Activated naive CD8-positive, alpha-beta T cell treated with anti-CD3 and anti-CD28 coated beads, Interleukin-2, amount 50 U/mL, for 24 hours (primary cell): ENCODE measurements around the gene MALRD1.

Experiments
- ATAC-seq: fragments of 150-1000 bp; cut with Tn5 transposase; one replicate; pipeline ENCODE4 v1.10.0; 2021
- DNase-seq: peaks from one replicate; pipeline ENCODE4 v3.0.0; 2021
- H3K27ac Mint-ChIP-seq: one replicate; pipeline ENCODE4 v1.8.0; 2021; ENCODE audit warnings: mild to moderate bottlenecking, mixed read lengths
- H3K27me3 Mint-ChIP-seq: one replicate; pipeline ENCODE4 v1.8.0; 2021; ENCODE audit warnings: mixed read lengths
- H3K36me3 Mint-ChIP-seq: one replicate; pipeline ENCODE4 v1.8.0; 2021; ENCODE audit warnings: low read depth, mixed read lengths
- H3K4me1 Mint-ChIP-seq: one replicate; pipeline ENCODE4 v1.8.0; 2021; ENCODE audit warnings: mixed read lengths
- H3K4me3 Mint-ChIP-seq: one replicate; pipeline ENCODE4 v1.8.0; 2021; ENCODE audit warnings: mild to moderate bottlenecking, moderate library complexity, mixed read lengths
- H3K9me3 Mint-ChIP-seq: one replicate; pipeline ENCODE4 v1.8.0; 2021; ENCODE audit warnings: mixed read lengths

Gene MALRD1

GRCh38 chr10:19221216-19221615 lies 172.6 kb downstream of the MALRD1 start:
- Mint-ChIP-seq H3K36me3 (no peaks in the 10 kb centered on the region), H3K4me1 (no peaks in the 10 kb centered on the region), H3K9me3 (peaks cover 20% of the 10 kb centered on the region), H3K27me3 (no peaks in the 10 kb centered on the region), H3K4me3 (no peak overlapping the region), H3K27ac (no peak overlapping the region)
- ATAC-seq (no peak), DNase-seq (no peak)

GRCh38 chr10:19226025-19226424 lies 177.4 kb downstream of the MALRD1 start:
- peaks cover 22% of the 10 kb centered on the region for H3K9me3 Mint-ChIP-seq
- H3K4me3 Mint-ChIP-seq: no peak overlapping the region
- no peaks in the 10 kb centered on the region for H3K27me3 Mint-ChIP-seq
- no peak for DNase-seq
- H3K36me3 Mint-ChIP-seq: no peaks in the 10 kb centered on the region
- no peak for ATAC-seq
- H3K4me1 Mint-ChIP-seq: no peaks in the 10 kb centered on the region
- no peak overlapping the region for H3K27ac Mint-ChIP-seq

- ATAC-seq (no peak), DNase-seq (no peak)
- no peaks in the 10 kb centered on the region for H3K36me3 Mint-ChIP-seq
- H3K27me3 Mint-ChIP-seq: no peaks in the 10 kb centered on the region
- H3K4me3 Mint-ChIP-seq: no peak overlapping the region
- no peak overlapping the region for H3K27ac Mint-ChIP-seq
- no peaks in the 10 kb centered on the region for H3K4me1 Mint-ChIP-seq
- H3K9me3 Mint-ChIP-seq: peaks cover 19% of the 10 kb centered on the region
Measured at GRCh38 chr10:19231034-19231433, 182.4 kb downstream of the MALRD1 start.

GRCh38 chr10:19245889-19246752 lies 197.5 kb downstream of the MALRD1 start:
- Mint-ChIP-seq H3K27ac (no peak overlapping the region), H3K36me3 (no peaks in the 10 kb centered on the region), H3K9me3 (peaks cover 11% of the 10 kb centered on the region), H3K4me3 (no peak overlapping the region), H3K27me3 (no peaks in the 10 kb centered on the region), H3K4me1 (no peaks in the 10 kb centered on the region)
- DNase-seq (no peak), ATAC-seq (no peak)

- Mint-ChIP-seq H3K4me3 (no peak overlapping the region), H3K27me3 (no peaks in the 10 kb centered on the region), H3K4me1 (no peaks in the 10 kb centered on the region), H3K9me3 (peaks cover 8% of the 10 kb centered on the region), H3K36me3 (no peaks in the 10 kb centered on the region), H3K27ac (no peak overlapping the region)
- no peak for ATAC-seq
- no peak for DNase-seq
Measured at GRCh38 chr10:19247843-19248242, 199.2 kb downstream of the MALRD1 start.

GRCh38 chr10:19250546-19250945 lies 201.9 kb downstream of the MALRD1 start:
- no peak overlapping the region for H3K4me3 Mint-ChIP-seq
- ATAC-seq (no peak), DNase-seq (no peak)
- H3K27ac Mint-ChIP-seq: no peak overlapping the region
- H3K36me3 Mint-ChIP-seq: no peaks in the 10 kb centered on the region
- no peaks in the 10 kb centered on the region for H3K27me3 Mint-ChIP-seq
- H3K9me3 Mint-ChIP-seq: peaks cover 15% of the 10 kb centered on the region
- H3K4me1 Mint-ChIP-seq: no peaks in the 10 kb centered on the region

- H3K4me3 Mint-ChIP-seq: no peak overlapping the region
- no peaks in the 10 kb centered on the region for H3K4me1 Mint-ChIP-seq
- H3K27me3 Mint-ChIP-seq: no peaks in the 10 kb centered on the region
- peaks cover 15% of the 10 kb centered on the region for H3K9me3 Mint-ChIP-seq
- ATAC-seq (no peak), DNase-seq (no peak)
- H3K36me3 Mint-ChIP-seq: no peaks in the 10 kb centered on the region
- no peak overlapping the region for H3K27ac Mint-ChIP-seq
Measured at GRCh38 chr10:19252531-19252930, 203.9 kb downstream of the MALRD1 start.

- Mint-ChIP-seq H3K27me3 (no peaks in the 10 kb centered on the region), H3K4me3 (no peak overlapping the region)
Measured at GRCh38 chr10:19256331-19256730, 207.7 kb downstream of the MALRD1 start.

GRCh38 chr10:19263262-19263661 lies 214.7 kb downstream of the MALRD1 start:
- Mint-ChIP-seq H3K4me3 (no peak overlapping the region), H3K36me3 (no peaks in the 10 kb centered on the region), H3K4me1 (no peaks in the 10 kb centered on the region), H3K9me3 (peaks cover 26% of the 10 kb centered on the region), H3K27me3 (no peaks in the 10 kb centered on the region), H3K27ac (no peak overlapping the region)
- no peak for DNase-seq
- ATAC-seq: no peak

More at GRCh38 chr10:19256331-19256730, 207.7 kb downstream of the MALRD1 start:
- no peak for ATAC-seq
- H3K36me3 Mint-ChIP-seq: no peaks in the 10 kb centered on the region
- peaks cover 25% of the 10 kb centered on the region for H3K9me3 Mint-ChIP-seq
- no peaks in the 10 kb centered on the region for H3K4me1 Mint-ChIP-seq
- no peak for DNase-seq
- no peak overlapping the region for H3K27ac Mint-ChIP-seq

GRCh38 chr10:19283285-19283684 lies 234.7 kb downstream of the MALRD1 start:
- no peak overlapping the region for H3K4me3 Mint-ChIP-seq
- no peak for ATAC-seq

GRCh38 chr10:19283786-19284185 lies 235.2 kb downstream of the MALRD1 start:
- Mint-ChIP-seq H3K4me1 (no peaks in the 10 kb centered on the region), H3K9me3 (peaks cover 7% of the 10 kb centered on the region), H3K36me3 (no peaks in the 10 kb centered on the region), H3K4me3 (no peak overlapping the region), H3K27ac (no peak overlapping the region), H3K27me3 (no peaks in the 10 kb centered on the region)
- ATAC-seq: no peak
- DNase-seq: no peak

More at GRCh38 chr10:19283285-19283684, 234.7 kb downstream of the MALRD1 start:
- Mint-ChIP-seq H3K9me3 (peaks cover 10% of the 10 kb centered on the region), H3K27me3 (no peaks in the 10 kb centered on the region), H3K27ac (no peak overlapping the region), H3K36me3 (no peaks in the 10 kb centered on the region), H3K4me1 (no peaks in the 10 kb centered on the region)
- no peak for DNase-seq

- no peak for DNase-seq
- Mint-ChIP-seq H3K36me3 (no peaks in the 10 kb centered on the region), H3K4me3 (no peak overlapping the region), H3K27me3 (no peaks in the 10 kb centered on the region), H3K4me1 (no peaks in the 10 kb centered on the region), H3K9me3 (peaks cover 10% of the 10 kb centered on the region), H3K27ac (no peak overlapping the region)
- no peak for ATAC-seq
Measured at GRCh38 chr10:19290770-19291169, 242.2 kb downstream of the MALRD1 start.

- no peak overlapping the region for H3K4me3 Mint-ChIP-seq
- ATAC-seq (no peak), DNase-seq (no peak)
- no peak overlapping the region for H3K27ac Mint-ChIP-seq
- peaks cover 3% of the 10 kb centered on the region for H3K9me3 Mint-ChIP-seq
- no peaks in the 10 kb centered on the region for H3K36me3 Mint-ChIP-seq
- H3K27me3 Mint-ChIP-seq: no peaks in the 10 kb centered on the region
- H3K4me1 Mint-ChIP-seq: no peaks in the 10 kb centered on the region
Measured at GRCh38 chr10:19294233-19294632, 245.6 kb downstream of the MALRD1 start.

- DNase-seq (no peak), ATAC-seq (no peak)
- Mint-ChIP-seq H3K4me3 (no peak overlapping the region), H3K27ac (no peak overlapping the region), H3K27me3 (no peaks in the 10 kb centered on the region), H3K4me1 (no peaks in the 10 kb centered on the region), H3K9me3 (no peaks in the 10 kb centered on the region), H3K36me3 (no peaks in the 10 kb centered on the region)
Measured at GRCh38 chr10:19299645-19300044, 251.0 kb downstream of the MALRD1 start.

GRCh38 chr10:19302117-19302516 lies 253.5 kb downstream of the MALRD1 start:
- Mint-ChIP-seq H3K4me3 (no peak overlapping the region), H3K9me3 (peaks cover 2% of the 10 kb centered on the region), H3K4me1 (no peaks in the 10 kb centered on the region), H3K27me3 (no peaks in the 10 kb centered on the region), H3K36me3 (no peaks in the 10 kb centered on the region), H3K27ac (no peak overlapping the region)
- ATAC-seq: no peak
- no peak for DNase-seq
